D721Med (cell line): ENCODE measurements around the gene PRKG1.

Experiments
- DNase-seq: peaks from one replicate; pipeline ENCODE4 v3.0.0; 2011; ENCODE audit warnings: low spot score; ENCODE audit not compliant: insufficient read length
- FAIRE-seq: peaks from 2 replicates; lab custom pipeline; 2011; peaks lifted over from hg19 to GRCh38; lab: Jason Lieb, UNC
- CTCF ChIP-seq: IDR thresholded peaks from 2 replicates; pipeline ENCODE4 v1.5.1; 2012; ENCODE audit warnings: mild to moderate bottlenecking, control low read depth; ENCODE audit not compliant: insufficient read depth; ENCODE audit errors: missing control alignments

The PRKG1 gene

GRCh38 chr10:51397695-51398094, 323.4 kb downstream of the PRKG1 start:
- FAIRE-seq (no peak), DNase-seq (no peak)

GRCh38 chr10:51399840-51400239, 325.6 kb downstream of the PRKG1 start:
- DNase-seq, result no peak
- FAIRE-seq, result no peak
- TF ChIP-seq CTCF, result no peak

More at GRCh38 chr10:51397695-51398094, 323.4 kb downstream of the PRKG1 start:
- no peak for TF ChIP-seq CTCF

- no peak for TF ChIP-seq CTCF
- DNase-seq, result no peak
- no peak for FAIRE-seq
Measured at GRCh38 chr10:51400392-51401096, 326.3 kb downstream of the PRKG1 start.

GRCh38 chr10:51403521-51403920, 329.2 kb downstream of the PRKG1 start:
- no peak for TF ChIP-seq CTCF
- FAIRE-seq (no peak), DNase-seq (no peak)

- no peak for TF ChIP-seq CTCF
- FAIRE-seq, result no peak
- DNase-seq, result no peak
Measured at GRCh38 chr10:51405580-51406351, 331.5 kb downstream of the PRKG1 start.

- no peak for TF ChIP-seq CTCF
- DNase-seq (no peak), FAIRE-seq (no peak)
Measured at GRCh38 chr10:51406581-51406980, 332.3 kb downstream of the PRKG1 start.

GRCh38 chr10:51416494-51416893, 342.2 kb downstream of the PRKG1 start:
- no peak for DNase-seq
- TF ChIP-seq CTCF, result no peak
- FAIRE-seq, result no peak
